Measurements from ENCODE around the gene PML.
A peak's percentile ranks its signal among the peaks of the same experiment; 100 is the strongest.

Gene PML

GRCh38 chr15:73952913-73953750 lies 41.4 kb upstream of the PML start:
- TF ChIP-seq CTCF (IDR thresholded peaks at IDR 0.05; ENCODE audit: insufficient read depth, low read depth, low read length, missing control alignments), result no peak
- no peak overlapping the region for H3K4me3 ChIP-seq (ENCODE audit: low read length)
- no peak for DNase-seq (ENCODE audit: low read depth)

DNA sequence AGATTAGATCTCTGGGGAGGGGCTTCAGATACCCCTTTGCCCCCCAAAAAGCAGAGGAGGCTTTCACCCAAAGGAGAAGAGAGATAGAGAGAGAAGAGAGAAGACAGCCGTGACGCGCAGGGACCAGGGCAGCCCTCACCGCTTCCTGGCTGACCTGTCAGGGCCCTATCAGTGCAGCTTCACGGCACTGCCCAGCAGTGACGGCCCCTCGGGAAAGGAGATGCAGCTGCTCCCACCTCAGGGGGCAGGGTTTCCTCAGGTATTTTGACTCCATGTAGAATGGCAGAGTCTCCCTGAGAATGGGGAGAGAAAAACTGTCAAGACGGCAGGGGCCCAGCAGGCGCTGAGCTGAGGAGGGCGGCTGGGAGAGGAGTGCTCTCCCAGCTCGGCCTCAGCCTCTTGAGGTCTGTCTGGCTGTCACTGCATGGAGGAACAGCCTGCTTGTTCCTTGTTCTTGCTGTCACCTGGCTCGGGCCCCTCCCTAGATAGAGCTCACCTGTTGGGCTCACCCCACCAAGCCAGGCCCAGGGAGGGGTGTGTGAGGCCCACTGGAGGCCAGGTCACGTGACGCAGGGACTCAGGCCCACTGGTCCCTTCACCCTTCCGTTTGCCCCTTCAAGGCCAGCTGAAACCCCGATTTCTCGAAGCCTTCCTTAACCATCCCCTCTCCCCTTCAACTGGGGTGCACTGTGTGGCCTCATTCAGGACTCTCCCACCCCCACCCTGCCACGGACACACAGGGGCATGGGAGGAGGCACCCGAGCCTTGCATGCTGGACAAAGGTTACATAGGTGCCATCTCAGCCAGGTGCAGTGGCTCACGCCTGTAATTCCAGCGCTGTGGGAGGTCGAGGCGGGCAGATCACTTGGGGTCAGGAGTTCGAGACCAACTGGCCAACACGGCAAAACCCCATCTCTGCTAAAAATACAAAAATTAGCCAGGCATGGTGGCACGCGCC lies 40.0 kb upstream of the PML start:
- DNase-seq (ENCODE audit: low read depth), result no peak
- TF ChIP-seq CTCF (IDR thresholded peaks at IDR 0.05; ENCODE audit: insufficient read depth, low read depth, low read length, missing control alignments), result no peak

DNA sequence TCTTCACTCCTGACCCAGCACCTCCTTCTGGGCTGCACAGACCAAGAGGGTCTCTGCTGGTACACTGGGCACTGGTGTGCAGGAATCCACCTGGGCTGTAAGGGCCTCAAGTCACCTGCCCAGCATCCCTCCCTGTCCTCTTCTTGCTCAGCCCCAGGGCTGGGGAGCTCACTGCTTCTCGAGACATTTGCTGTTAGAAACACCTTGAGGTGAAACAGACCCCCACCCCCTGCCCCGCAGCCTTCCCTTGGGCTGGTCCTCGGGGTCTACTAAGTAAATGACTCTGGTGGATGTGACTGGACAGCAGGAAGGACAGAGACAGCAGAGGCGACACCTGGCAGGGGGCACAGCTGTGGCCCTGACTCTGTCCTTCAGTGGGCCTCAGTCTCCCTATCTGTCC lies 39.2 kb upstream of the PML start:
- no peak overlapping the region for H3K4me3 ChIP-seq (ENCODE audit: low read length)
- TF ChIP-seq CTCF (IDR thresholded peaks at IDR 0.05; ENCODE audit: insufficient read depth, low read depth, low read length, missing control alignments), result no peak
- DNase-seq (ENCODE audit: low read depth), result no peak

More for the DNA sequence above, 40.0 kb upstream of the PML start:
- H3K4me3 ChIP-seq (ENCODE audit: low read length), result no peak overlapping the region

DNA sequence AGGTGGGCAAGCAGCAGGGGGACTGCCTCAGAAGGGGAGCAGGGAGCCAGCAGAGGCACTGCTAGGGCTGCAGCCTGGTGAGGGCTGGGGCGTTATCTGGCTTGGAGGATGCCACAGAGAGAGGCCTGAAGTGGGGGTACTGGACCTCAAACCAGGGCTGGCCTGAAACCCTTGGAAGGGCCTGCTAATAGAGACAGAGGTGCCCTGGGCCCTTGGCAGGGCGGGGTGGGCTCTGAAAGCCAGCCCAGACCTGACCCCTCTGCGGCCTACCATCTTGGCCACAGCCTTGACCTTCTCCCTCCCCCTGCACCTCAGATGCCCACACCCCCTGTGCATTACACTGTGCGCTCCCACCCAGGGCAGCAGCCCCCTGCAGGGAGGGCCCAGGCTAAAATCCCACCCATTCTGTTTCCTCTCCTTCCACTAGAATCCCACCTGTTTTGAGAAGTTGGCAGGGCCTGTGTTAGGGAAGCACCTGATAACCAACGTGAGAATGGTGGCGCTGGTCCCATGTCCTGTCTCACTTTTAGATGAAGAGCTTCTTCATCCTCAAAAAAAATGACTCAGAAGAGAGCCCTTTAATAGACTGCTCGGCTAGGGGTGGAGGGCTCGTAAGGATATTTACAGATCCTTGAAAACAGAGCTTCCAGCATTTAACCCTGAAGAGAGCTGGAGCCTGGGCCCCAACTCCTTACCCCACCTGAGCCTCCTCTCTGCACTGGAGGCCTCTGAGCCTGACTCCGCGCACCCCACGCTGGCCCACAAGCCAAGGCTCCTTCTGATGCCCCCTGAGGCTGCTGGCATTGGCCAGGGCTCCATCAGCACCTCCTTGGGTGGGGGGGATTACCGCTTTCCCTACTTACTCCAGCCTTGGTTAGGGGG lies 38.4 kb upstream of the PML start:
- H3K4me3 ChIP-seq (ENCODE audit: low read length), result no peak overlapping the region
- DNase-seq (ENCODE audit: low read depth), result no peak

DNA sequence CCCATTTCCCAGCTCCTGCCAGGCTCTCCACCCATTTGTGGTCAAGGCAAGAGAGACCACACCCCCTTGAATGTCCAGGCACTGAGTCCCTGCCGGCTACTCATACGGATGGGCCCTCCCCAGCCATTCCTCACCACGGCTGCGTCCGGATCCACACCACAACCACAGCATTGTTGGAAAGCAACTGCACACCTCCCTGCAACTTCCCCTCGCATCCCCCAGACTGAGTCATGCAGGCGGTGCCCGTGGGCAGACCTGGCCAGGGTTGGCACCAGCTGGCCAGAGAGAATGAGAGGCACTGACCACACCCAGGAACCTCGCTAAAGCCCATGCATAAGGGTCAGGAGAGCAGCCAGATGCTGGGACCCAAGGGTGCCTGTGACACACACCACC lies 37.8 kb upstream of the PML start:
- TF ChIP-seq CTCF (IDR thresholded peaks at IDR 0.05; ENCODE audit: insufficient read depth, low read depth, low read length, missing control alignments), result no peak
- peak; percentile 62 for DNase-seq (ENCODE audit: low read depth)
- H3K4me3 ChIP-seq (ENCODE audit: low read length), result no peak overlapping the region

More for the DNA sequence above, 38.4 kb upstream of the PML start:
- TF ChIP-seq CTCF (IDR thresholded peaks at IDR 0.05; ENCODE audit: insufficient read depth, low read depth, low read length, missing control alignments), result no peak

DNA sequence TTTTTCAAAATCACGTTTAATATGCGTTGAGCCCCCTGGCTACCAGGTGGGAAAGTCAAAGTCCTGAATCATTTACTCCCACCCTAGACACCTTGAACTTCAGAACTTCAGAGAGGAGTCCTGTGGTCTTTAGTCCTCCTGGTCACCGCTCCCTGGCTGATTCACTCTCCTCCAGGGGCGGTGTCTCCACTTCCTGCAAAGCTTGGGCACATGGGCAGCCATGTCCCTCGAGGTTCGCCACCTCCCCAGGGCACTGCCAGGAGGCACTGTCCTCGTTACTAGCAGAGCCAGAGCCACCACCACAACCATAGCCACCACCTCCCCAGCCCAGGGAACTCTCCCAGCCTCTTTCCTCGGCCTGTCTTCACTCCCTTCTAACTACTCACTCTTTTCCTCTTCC lies 37.2 kb upstream of the PML start:
- DNase-seq (ENCODE audit: low read depth), result no peak
- H3K4me3 ChIP-seq (ENCODE audit: low read length), result no peak overlapping the region
- no peak for TF ChIP-seq CTCF (IDR thresholded peaks at IDR 0.05; ENCODE audit: insufficient read depth, low read depth, low read length, missing control alignments)

Data from epithelial cell of esophagus (primary cell).